Uterus (tissue), 2 donors: Measurements from ENCODE around the gene BRPF3.

Source experiments
- CTCF ChIP-seq, 4 experiments: fragments of 200-600 bp in 2 of 4; fragments of 450-650 bp in 2 of 4; sonication (generic) in 2 of 4; IDR thresholded peaks; one replicate each; pipeline ENCODE4 v1.5.1; 2016 to 2019; ENCODE audit warnings: antibody characterized with exemption in 4 of 4, mild to moderate bottlenecking in 2 of 4, moderate library complexity in 1 of 4
- POLR2A ChIP-seq, 2 donors: fragments of 450-650 bp; IDR thresholded peaks; one replicate each; pipeline ENCODE4 v1.6.1; 2016; ENCODE audit warnings: antibody characterized with exemption in 2 of 2, mild to moderate bottlenecking in 1 of 2, moderate library complexity in 1 of 2

- TF ChIP-seq CTCF (IDR thresholded peaks at IDR 0.05) (no peak), POLR2A (IDR thresholded peaks at IDR 0.05) (no peak)
Observed at GRCh38 chr6:36276581-36277536, 80.3 kb downstream of the BRPF3 start.
